Astrocyte (in vitro differentiated cells and primary cell): Measurements from ENCODE around the gene DIP2A.
"Not testable (repeated sequence)": the region's sequence is repeated elsewhere in the genome, so short reads cannot be mapped to it uniquely, and the experiment has no call there.

Source experiments
- CTCF ChIP-seq: IDR thresholded peaks from 2 replicates; pipeline ENCODE4 v1.5.1; 2011; ENCODE audit warnings: low read depth, mild to moderate bottlenecking, inconsistent platforms, low read length, moderate library complexity; ENCODE audit not compliant: insufficient read depth
- EZH2 ChIP-seq: IDR thresholded peaks from 2 replicates; pipeline ENCODE4 v1.6.1; 2012; ENCODE audit warnings: mild to moderate bottlenecking, low read length, inconsistent platforms; ENCODE audit not compliant: insufficient read depth

GRCh38 chr21:46433116-46433515, 25.6 kb upstream of the DIP2A start:
- TF ChIP-seq CTCF, EZH2: not testable (repeated sequence)
